GM10266 (cell line): ENCODE data around the gene TRAF3IP3.

Source experiments
- DNase-seq: peaks from one replicate; pipeline ENCODE4 v3.0.0; 2012; ENCODE audit errors: extremely low spot score
- CTCF ChIP-seq: IDR thresholded peaks from 2 replicates; pipeline ENCODE4 v1.5.1; 2012; ENCODE audit warnings: mild to moderate bottlenecking, low read depth; ENCODE audit not compliant: control insufficient read depth, insufficient read depth; ENCODE audit errors: missing control alignments

Gene TRAF3IP3

GRCh38 chr1:209829716-209830115 lies 73.9 kb downstream of the TRAF3IP3 start:
- TF ChIP-seq CTCF, result no peak

GRCh38 chr1:209830722-209831121 lies 74.9 kb downstream of the TRAF3IP3 start:
- no peak for DNase-seq
- no peak for TF ChIP-seq CTCF

More at GRCh38 chr1:209829716-209830115, 73.9 kb downstream of the TRAF3IP3 start:
- DNase-seq, result no peak

GRCh38 chr1:209831615-209832014 lies 75.8 kb downstream of the TRAF3IP3 start:
- no peak for DNase-seq
- TF ChIP-seq CTCF, result no peak
